Endothelial cell of umbilical vein (primary cell): ENCODE results near the gene DYNC1LI2. TPM values are rescaled to one million over a fixed set of nuclear protein-coding genes. Genes with fewer than 3 reads are reported as not detected.

ENCODE experiments used
- BruUV-seq: library from RNA; stranded (reverse); fragments of 400-500 nt; replicated peaks from 2 replicates; lab custom pipeline; 2021; lab: Mats Ljungman, UMichigan
- CTCF ChIA-PET: fragments of 300-600, 350-600 bp; sonication (Branson Sonifier 250); formaldehyde crosslinking; loops from one replicate; lab custom pipeline; 2021; ENCODE audit warnings: antibody characterized with exemption, inconsistent platforms; lab: Charles Lee
- POLR2A ChIA-PET: fragments of 300-600, 350-600 bp; sonication (Branson Sonifier 250); formaldehyde crosslinking; loops from one replicate; lab custom pipeline; 2021; ENCODE audit warnings: antibody characterized with exemption, inconsistent platforms; lab: Charles Lee
- DNase-seq: peaks from one replicate; pipeline ENCODE4 v3.0.0-alpha.2; 2011; ENCODE audit warnings: low read depth, low spot score
- FAIRE-seq: peaks from 2 replicates; lab custom pipeline; 2011; peaks lifted over from hg19 to GRCh38; lab: Jason Lieb, UNC
- H2AFZ ChIP-seq: 2 replicates; pipeline ENCODE4 v1.6.0; 2012; ENCODE audit warnings: low read depth, low read length, control low read depth, inconsistent platforms
- H3K27ac ChIP-seq: 2 replicates; pipeline ENCODE4 v1.5.1; 2011; ENCODE audit warnings: low read depth, mild to moderate bottlenecking, control low read depth, low read length, moderate library complexity; ENCODE audit not compliant: insufficient read depth
- H3K27me3 ChIP-seq, 2 experiments: 2 replicates each; pipeline versions ENCODE4 v1.6.0 to v1.6.1; 2011; ENCODE audit warnings: low read length in 2 of 2, mixed read lengths in 1 of 2; ENCODE audit not compliant: control insufficient read depth in 2 of 2, insufficient read depth in 2 of 2
- H3K36me3 ChIP-seq, 2 experiments: 2 replicates in 1 of 2; 3 replicates in 1 of 2; pipeline ENCODE4 v1.5.1; 2011; ENCODE audit warnings: low read length in 2 of 2, mild to moderate bottlenecking in 1 of 2, moderate library complexity in 1 of 2; ENCODE audit not compliant: control insufficient read depth in 2 of 2, insufficient read depth in 2 of 2; ENCODE audit errors: extremely low read depth in 1 of 2
- H3K4me1 ChIP-seq: 3 replicates; pipeline ENCODE4 v1.5.1; 2011; ENCODE audit warnings: mild to moderate bottlenecking, low read length; ENCODE audit not compliant: control insufficient read depth, insufficient read depth; ENCODE audit errors: extremely low read depth
- H3K4me2 ChIP-seq: 2 replicates; pipeline ENCODE4 v1.6.1; 2011; ENCODE audit warnings: low read length, control low read depth, mixed read lengths; ENCODE audit not compliant: insufficient read depth
- H3K4me3 ChIP-seq, 3 experiments: fragments of 200-600 bp in 1 of 3; sonication (generic), shearing (Covaris generic) in 1 of 3; replicated peaks in 1 of 3; 2 replicates each; pipeline ENCODE4 v1.5.1; 2011 to 2016; ENCODE audit warnings: control low read depth in 3 of 3, low read length in 3 of 3, mild to moderate bottlenecking in 2 of 3, inconsistent platforms in 1 of 3, low read depth in 1 of 3, moderate library complexity in 1 of 3; ENCODE audit not compliant: insufficient read depth in 1 of 3
- H3K79me2 ChIP-seq: 2 replicates; pipeline ENCODE4 v1.6.0; 2012; ENCODE audit warnings: low read length, inconsistent platforms; ENCODE audit not compliant: control insufficient read depth, insufficient read depth
- H3K9ac ChIP-seq: replicated peaks from 2 replicates; pipeline ENCODE3; 2011; ENCODE audit warnings: low read length, control low read depth; ENCODE audit not compliant: insufficient read depth; ENCODE audit errors: extremely low read depth
- H3K9me1 ChIP-seq: replicated peaks from 3 replicates; pipeline ENCODE4 v1.6.0; 2011; ENCODE audit warnings: mild to moderate bottlenecking, low read length; ENCODE audit not compliant: control insufficient read depth, insufficient read depth; ENCODE audit errors: extremely low read depth
- H3K9me3 ChIP-seq: replicated peaks from 2 replicates; pipeline ENCODE4 v1.5.1; 2012; ENCODE audit warnings: low read length, inconsistent platforms; ENCODE audit not compliant: control insufficient read depth, insufficient read depth
- H4K20me1 ChIP-seq: replicated peaks from 2 replicates; pipeline ENCODE3; 2011; ENCODE audit warnings: mild to moderate bottlenecking, low read length; ENCODE audit not compliant: control insufficient read depth, insufficient read depth; ENCODE audit errors: extremely low read depth
- CTCF ChIP-seq, 2 donors: IDR thresholded peaks; 1 replicate in 1 of 2; 2 replicates in 1 of 2; pipeline ENCODE4 v1.5.1; 2011; ENCODE audit warnings: low read length in 2 of 2, mild to moderate bottlenecking in 2 of 2, moderate library complexity in 2 of 2, control low read depth in 1 of 2, inconsistent platforms in 1 of 2, low read depth in 1 of 2; ENCODE audit not compliant: insufficient read depth in 1 of 2; ENCODE audit errors: extremely low read depth in 1 of 2
- FOS ChIP-seq: IDR thresholded peaks from 2 replicates; pipeline ENCODE4 v1.6.1; 2011; ENCODE audit warnings: mild to moderate bottlenecking, low read length, moderate library complexity, borderline replicate concordance; ENCODE audit not compliant: insufficient read depth
- GATA2 ChIP-seq: IDR thresholded peaks from 2 replicates; pipeline ENCODE4 v1.7.0; 2011; ENCODE audit warnings: low read depth, mild to moderate bottlenecking, moderate library complexity, mixed read lengths, low read length; ENCODE audit not compliant: insufficient read length, insufficient read depth
- JUN ChIP-seq: IDR thresholded peaks from 2 replicates; pipeline ENCODE4 v1.6.1; 2011; ENCODE audit warnings: borderline replicate concordance, low read depth; ENCODE audit not compliant: insufficient read length, insufficient read depth
- POLR2A ChIP-seq: IDR thresholded peaks from 2 replicates; pipeline ENCODE4 v1.6.1; 2012; ENCODE audit warnings: low read depth, mild to moderate bottlenecking, control low read depth, low read length
- POLR2AphosphoS5 ChIP-seq: IDR thresholded peaks from 2 replicates; pipeline ENCODE4 v1.6.1; 2012; ENCODE audit warnings: low read depth, mild to moderate bottlenecking, control low read depth, low read length, moderate library complexity; ENCODE audit not compliant: insufficient read depth
- dilution Hi-C: fragments of 300-500 bp; cut with MboI; formaldehyde crosslinking; loops from one replicate; pipeline ENCODE4 v1.15.0; 2019; ENCODE audit warnings: low sequenced_read_pairs; ENCODE audit not compliant: extremely low pct_ligation_motif_present
- intact Hi-C: fragments of 100-400 bp; cut with micrococcal nuclease; formaldehyde crosslinking; loops from one replicate; pipeline ENCODE4 v1.10.0; 2022
- polyA plus RNA-seq, 4 experiments: library from polyadenylated mRNA; depleted of rRNA in 3 of 4; stranded (reverse) in 3 of 4; unstranded in 1 of 4; fragments of >200 nt; gene quantifications; 2 replicates each; pipeline versions ENCODE4 v1.2.1 to v1.2.3, GENCODE V29; 2011 to 2012; ENCODE audit warnings: missing spikeins in 1 of 4
- total RNA-seq: library from RNA; stranded (reverse); gene quantifications from 2 replicates; pipeline ENCODE4 v1.2.3, GENCODE V29; 2021

Gene DYNC1LI2
- total and polyA plus RNA-seq, 2 donors (not counting 3 experiments of a cell fraction or from before 2014, with no cell fraction given): 110 to 159 TPM

DNA sequence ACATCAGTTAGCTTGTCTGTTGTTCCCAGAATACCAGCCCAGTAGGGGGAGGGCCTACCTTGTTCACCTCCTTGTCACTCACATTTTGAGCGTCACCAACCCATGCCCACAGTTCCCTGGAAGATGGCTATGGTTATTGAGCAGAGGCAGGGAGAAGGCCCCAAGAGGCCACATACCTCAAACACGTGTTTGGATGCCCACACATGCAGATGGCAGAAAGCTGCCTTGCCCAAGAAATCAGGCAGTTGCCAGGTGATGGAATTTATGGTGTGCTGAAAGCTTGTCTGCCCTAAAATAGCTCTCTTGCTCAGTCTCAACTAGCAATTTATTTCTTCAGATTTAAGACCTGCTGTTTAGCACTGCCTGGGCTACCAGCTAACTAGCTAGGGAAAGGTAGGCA is 38.3 kb downstream of the DYNC1LI2 start:
- intact Hi-C loops (no loop called here), dilution Hi-C loops (no loop called here)
- Histone ChIP-seq H3K79me2 (no peaks in the 10 kb centered on the region), H3K4me1 (no peaks in the 10 kb centered on the region), H3K9me3 (no peaks in the 10 kb centered on the region), H3K9me1 (no peaks in the 10 kb centered on the region), H3K36me3 (no peaks in the 10 kb centered on the region), H3K4me2 (no peak overlapping the region), H3K27me3 (peaks cover 0 to 2% of the 10 kb centered on the region in 2 experiments), H3K4me3 (no peak overlapping the region), H2AFZ (no peak overlapping the region), H4K20me1 (no peaks in the 10 kb centered on the region), H3K27ac (no peak overlapping the region), H3K9ac (no peak overlapping the region)
- CTCF ChIA-PET: interaction anchor here (1.0 to 1.4 kb wide), 5 partner anchors 51 to 155 kb away, joined by 3 to 7 read pairs (median 3); partner anchors contain the start of gene NAE1
- TF ChIP-seq POLR2A (no peak), GATA2 (no peak), FOS (no peak)
- POLR2A ChIA-PET: no interaction called here
- no peak for DNase-seq
- BruUV-seq: no TSS peak
- no peak for FAIRE-seq

DNA sequence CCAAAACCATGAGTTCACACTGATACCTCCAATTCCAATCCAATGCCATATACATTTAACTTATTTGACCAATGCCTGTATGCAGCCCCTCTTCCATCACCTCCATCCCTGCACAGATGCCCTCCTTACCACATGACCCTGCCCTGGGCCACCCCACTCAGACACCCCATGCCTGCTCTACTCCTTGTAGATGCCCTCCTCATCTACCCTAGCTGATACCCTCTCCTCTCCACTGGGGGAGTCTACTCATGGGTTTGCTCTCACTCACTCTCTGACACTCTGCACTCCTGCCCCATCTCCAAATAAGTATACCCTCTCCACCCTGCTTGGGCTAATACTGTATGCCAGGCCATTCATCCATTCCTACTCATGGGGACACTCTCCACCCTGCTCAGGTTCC is 38.9 kb downstream of the DYNC1LI2 start:
- Histone ChIP-seq H3K9me1 (no peaks in the 10 kb centered on the region), H3K4me3 (no peak overlapping the region)
- intact Hi-C loops: no loop called here

More for the DNA sequence above, 38.9 kb downstream of the DYNC1LI2 start:
- dilution Hi-C loops: no loop called here
- H2AFZ ChIP-seq: no peak overlapping the region
- H3K27me3 ChIP-seq: peaks cover 0 to 2% of the 10 kb centered on the region in 2 experiments
- no peaks in the 10 kb centered on the region for H3K36me3 ChIP-seq
- H4K20me1 ChIP-seq: no peaks in the 10 kb centered on the region
- ChIA-PET POLR2A (no interaction called here), CTCF (interaction anchor here (1.0 to 1.4 kb wide), 5 partner anchors 51 to 155 kb away, joined by 3 to 7 read pairs (median 3); partner anchors contain the start of gene NAE1)
- no peak overlapping the region for H3K9ac ChIP-seq
- no peak overlapping the region for H3K27ac ChIP-seq
- DNase-seq: no peak
- no peaks in the 10 kb centered on the region for H3K4me1 ChIP-seq
- H3K79me2 ChIP-seq: no peaks in the 10 kb centered on the region
- BruUV-seq: no TSS peak
- no peak overlapping the region for H3K4me2 ChIP-seq
- no peaks in the 10 kb centered on the region for H3K9me3 ChIP-seq
- FAIRE-seq: no peak
- no peak for TF ChIP-seq CTCF (IDR thresholded peaks at IDR 0.05; ENCODE audit: extremely low read depth in 1 of 2, insufficient read depth in 1 of 2, low read depth in 1 of 2, low read length in 2 of 2)
- no peak for TF ChIP-seq POLR2AphosphoS5
- no peak for TF ChIP-seq JUN
